NCI-H1436 treated with DMSO at 0.1 percent for 48 hours (cell line): ENCODE measurements around the gene SPEN.
"Not testable (repeated sequence)": the region's sequence is repeated elsewhere in the genome, so short reads cannot be mapped to it uniquely, and the experiment has no call there.

Experiments
- DNase-seq: peaks from one replicate; lab custom pipeline; 2025; lab: John Stamatoyannopoulos, UW

The SPEN gene

GRCh38 chr1:15833069-15833679 is 14.3 kb upstream of the SPEN start:
- DNase-seq = peak; percentile 48

GRCh38 chr1:15833842-15834405 is 13.6 kb upstream of the SPEN start:
- no peak for DNase-seq

GRCh38 chr1:15834406-15835204 is 12.9 kb upstream of the SPEN start:
- peak; percentile 90 for DNase-seq

GRCh38 chr1:15835205-15835740 is 12.2 kb upstream of the SPEN start:
- no peak for DNase-seq

GRCh38 chr1:15835741-15836510 is 11.6 kb upstream of the SPEN start:
- DNase-seq = peak; percentile 95

GRCh38 chr1:15836511-15836771 is 11.1 kb upstream of the SPEN start:
- DNase-seq = not testable (repeated sequence)

GRCh38 chr1:15836772-15837669 is 10.5 kb upstream of the SPEN start:
- DNase-seq = no peak

GRCh38 chr1:15837931-15838330 is 9.6 kb upstream of the SPEN start:
- no peak for DNase-seq

GRCh38 chr1:15838721-15839120 is 8.8 kb upstream of the SPEN start:
- DNase-seq = no peak

- DNase-seq = no peak
These were observed 3.5 kb upstream of the SPEN start for GRCh38 chr1:15843826-15844572.

- DNase-seq = not testable (repeated sequence)
These were observed 1.5 kb upstream of the SPEN start for GRCh38 chr1:15846056-15846455.

GRCh38 chr1:15847893-15848142 is 311 bp downstream of the SPEN start:
- no peak for DNase-seq

GRCh38 chr1:15848143-15848928 is 829 bp downstream of the SPEN start:
- no peak for DNase-seq

- peak; percentile 61 for DNase-seq
These were observed 1.6 kb downstream of the SPEN start for GRCh38 chr1:15848929-15849774.

GRCh38 chr1:15849775-15850324 is 2.3 kb downstream of the SPEN start:
- no peak for DNase-seq

GRCh38 chr1:15850471-15851001 is 3.0 kb downstream of the SPEN start:
- DNase-seq = no peak

GRCh38 chr1:15851210-15852035 is 3.9 kb downstream of the SPEN start:
- DNase-seq = no peak
